ENCODE results near the gene SPDL1.

The SPDL1 gene

GRCh38 chr5:169576181-169576598, 7.4 kb upstream of the SPDL1 start:
- no peaks in the 10 kb centered on the region for H3K27me3 ChIP-seq (ENCODE audit: control insufficient read depth, insufficient read depth, low read length)
- no peak overlapping the region for H3K9ac ChIP-seq (ENCODE audit: low read depth, low read length)
- no peaks in the 10 kb centered on the region for H3K36me3 ChIP-seq (ENCODE audit: control insufficient read depth, insufficient read depth, low read length)
- H3K4me3 ChIP-seq (ENCODE audit: low read depth, low read length) = no peak overlapping the region
- H3K9me3 ChIP-seq (ENCODE audit: control insufficient read depth, insufficient read depth, low read length) = no peaks in the 10 kb centered on the region
- no peaks in the 10 kb centered on the region for H3K4me1 ChIP-seq (ENCODE audit: control insufficient read depth, insufficient read depth, low read length)

- no peaks in the 10 kb centered on the region for H3K9me3 ChIP-seq (ENCODE audit: control insufficient read depth, insufficient read depth, low read length)
- H3K9ac ChIP-seq (ENCODE audit: low read depth, low read length) = no peak overlapping the region
- H3K4me3 ChIP-seq (ENCODE audit: low read depth, low read length) = no peak overlapping the region
- H3K27me3 ChIP-seq (ENCODE audit: control insufficient read depth, insufficient read depth, low read length) = no peaks in the 10 kb centered on the region
- H3K36me3 ChIP-seq (ENCODE audit: control insufficient read depth, insufficient read depth, low read length) = no peaks in the 10 kb centered on the region
- H3K4me1 ChIP-seq (ENCODE audit: control insufficient read depth, insufficient read depth, low read length) = no peaks in the 10 kb centered on the region
These were observed 5.6 kb upstream of the SPDL1 start for GRCh38 chr5:169577951-169578350.

GRCh38 chr5:169580964-169581363, 2.6 kb upstream of the SPDL1 start:
- no peak overlapping the region for H3K9ac ChIP-seq (ENCODE audit: low read depth, low read length)
- no peaks in the 10 kb centered on the region for H3K9me3 ChIP-seq (ENCODE audit: control insufficient read depth, insufficient read depth, low read length)
- no peaks in the 10 kb centered on the region for H3K27me3 ChIP-seq (ENCODE audit: control insufficient read depth, insufficient read depth, low read length)
- H3K4me3 ChIP-seq (ENCODE audit: low read depth, low read length) = no peak overlapping the region
- no peaks in the 10 kb centered on the region for H3K4me1 ChIP-seq (ENCODE audit: control insufficient read depth, insufficient read depth, low read length)
- H3K36me3 ChIP-seq (ENCODE audit: control insufficient read depth, insufficient read depth, low read length) = no peaks in the 10 kb centered on the region

- Histone ChIP-seq H3K4me1 (ENCODE audit: control insufficient read depth, insufficient read depth, low read length) (no peaks in the 10 kb centered on the region), H3K4me3 (ENCODE audit: low read depth, low read length) (no peak overlapping the region)
These were observed 1.9 kb upstream of the SPDL1 start for GRCh38 chr5:169581580-169582227.

DNA sequence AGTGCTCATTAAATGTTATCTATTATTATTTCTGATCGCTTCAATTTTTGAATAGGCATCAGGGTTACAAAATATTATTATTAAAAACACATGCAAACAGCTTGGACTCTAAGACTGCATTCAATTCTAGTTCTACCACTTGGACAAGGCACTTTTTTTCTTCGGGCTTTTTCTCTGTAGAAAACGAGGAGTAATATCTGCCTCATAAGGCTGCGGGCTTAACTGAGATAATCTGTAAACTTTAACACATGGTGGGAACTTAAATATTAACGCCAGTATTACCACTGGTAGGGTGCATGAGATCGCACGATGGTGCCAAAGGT, 511 bp upstream of the SPDL1 start:
- Histone ChIP-seq H3K9ac (ENCODE audit: low read depth, low read length) (peak overlapping the region; percentile 41), H3K9me3 (ENCODE audit: control insufficient read depth, insufficient read depth, low read length) (no peaks in the 10 kb centered on the region), H3K27me3 (ENCODE audit: control insufficient read depth, insufficient read depth, low read length) (no peaks in the 10 kb centered on the region), H3K4me3 (ENCODE audit: low read depth, low read length) (peak overlapping the region; percentile 90), H3K4me1 (ENCODE audit: control insufficient read depth, insufficient read depth, low read length) (no peaks in the 10 kb centered on the region), H3K36me3 (ENCODE audit: control insufficient read depth, insufficient read depth, low read length) (no peaks in the 10 kb centered on the region)

More at GRCh38 chr5:169581580-169582227, 1.9 kb upstream of the SPDL1 start:
- H3K27me3 ChIP-seq (ENCODE audit: control insufficient read depth, insufficient read depth, low read length) = no peaks in the 10 kb centered on the region
- no peaks in the 10 kb centered on the region for H3K9me3 ChIP-seq (ENCODE audit: control insufficient read depth, insufficient read depth, low read length)
- H3K36me3 ChIP-seq (ENCODE audit: control insufficient read depth, insufficient read depth, low read length) = no peaks in the 10 kb centered on the region
- no peak overlapping the region for H3K9ac ChIP-seq (ENCODE audit: low read depth, low read length)

DNA sequence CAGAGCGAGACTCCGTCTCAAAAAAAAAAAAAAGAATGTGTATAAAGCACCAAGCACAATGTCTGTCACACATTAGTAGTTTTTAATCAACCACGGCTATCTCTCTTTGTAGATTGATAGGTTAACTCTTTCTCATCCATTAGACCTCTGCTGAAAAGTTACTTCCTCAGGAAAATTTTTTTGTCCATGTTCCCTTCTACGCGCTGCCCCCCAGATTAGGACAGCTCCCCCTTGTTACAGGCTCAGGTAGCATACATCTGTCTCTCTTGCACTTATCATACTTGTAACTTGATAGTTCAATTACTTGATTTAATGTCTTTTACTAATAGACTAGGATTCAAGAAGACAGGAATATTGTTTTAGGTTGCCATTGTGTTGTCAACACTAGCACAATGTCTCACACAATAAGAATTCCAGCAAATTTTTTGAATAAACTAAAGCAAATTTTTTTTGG, 1.5 kb downstream of the SPDL1 start:
- H3K36me3 ChIP-seq (ENCODE audit: control insufficient read depth, insufficient read depth, low read length) = peaks cover 9% of the 10 kb centered on the region
- H3K9me3 ChIP-seq (ENCODE audit: control insufficient read depth, insufficient read depth, low read length) = no peaks in the 10 kb centered on the region
- H3K27me3 ChIP-seq (ENCODE audit: control insufficient read depth, insufficient read depth, low read length) = no peaks in the 10 kb centered on the region
- no peak overlapping the region for H3K9ac ChIP-seq (ENCODE audit: low read depth, low read length)
- no peaks in the 10 kb centered on the region for H3K4me1 ChIP-seq (ENCODE audit: control insufficient read depth, insufficient read depth, low read length)
- H3K4me3 ChIP-seq (ENCODE audit: low read depth, low read length) = peak overlapping the region; percentile 90

DNA sequence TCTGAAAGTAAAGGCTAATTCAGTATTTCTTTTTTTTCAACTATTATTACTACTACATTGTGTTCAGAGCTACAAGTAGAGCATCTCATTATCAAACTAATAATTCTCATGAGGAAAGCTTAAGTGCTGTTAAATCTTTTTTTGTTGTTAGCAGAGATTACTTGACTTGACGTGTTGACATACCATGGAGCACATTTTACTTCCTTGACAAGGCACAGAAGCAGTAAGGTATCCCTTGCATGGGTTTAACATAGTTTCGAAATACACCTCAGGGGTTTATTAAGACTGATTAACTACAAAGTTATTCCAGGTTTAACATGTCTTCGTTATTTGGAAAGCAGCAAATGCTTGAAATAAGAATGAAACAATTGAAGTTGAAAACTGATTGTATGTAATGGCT, 7.0 kb downstream of the SPDL1 start:
- H3K9ac ChIP-seq (ENCODE audit: low read depth, low read length) = no peak overlapping the region
- no peak overlapping the region for H3K4me3 ChIP-seq (ENCODE audit: low read depth, low read length)
- H3K4me1 ChIP-seq (ENCODE audit: control insufficient read depth, insufficient read depth, low read length) = no peaks in the 10 kb centered on the region
- H3K9me3 ChIP-seq (ENCODE audit: control insufficient read depth, insufficient read depth, low read length) = no peaks in the 10 kb centered on the region
- no peaks in the 10 kb centered on the region for H3K27me3 ChIP-seq (ENCODE audit: control insufficient read depth, insufficient read depth, low read length)
- peaks cover 41% of the 10 kb centered on the region for H3K36me3 ChIP-seq (ENCODE audit: control insufficient read depth, insufficient read depth, low read length)

GRCh38 chr5:169591636-169592035, 8.1 kb downstream of the SPDL1 start:
- Histone ChIP-seq H3K9me3 (ENCODE audit: control insufficient read depth, insufficient read depth, low read length) (no peaks in the 10 kb centered on the region), H3K9ac (ENCODE audit: low read depth, low read length) (no peak overlapping the region), H3K4me1 (ENCODE audit: control insufficient read depth, insufficient read depth, low read length) (no peaks in the 10 kb centered on the region), H3K4me3 (ENCODE audit: low read depth, low read length) (no peak overlapping the region), H3K36me3 (ENCODE audit: control insufficient read depth, insufficient read depth, low read length) (peaks cover 41% of the 10 kb centered on the region), H3K27me3 (ENCODE audit: control insufficient read depth, insufficient read depth, low read length) (no peaks in the 10 kb centered on the region)

GRCh38 chr5:169592937-169593650, 9.5 kb downstream of the SPDL1 start:
- Histone ChIP-seq H3K36me3 (ENCODE audit: control insufficient read depth, insufficient read depth, low read length) (peaks cover 41% of the 10 kb centered on the region), H3K27me3 (ENCODE audit: control insufficient read depth, insufficient read depth, low read length) (no peaks in the 10 kb centered on the region), H3K4me3 (ENCODE audit: low read depth, low read length) (no peak overlapping the region), H3K9me3 (ENCODE audit: control insufficient read depth, insufficient read depth, low read length) (no peaks in the 10 kb centered on the region), H3K4me1 (ENCODE audit: control insufficient read depth, insufficient read depth, low read length) (no peaks in the 10 kb centered on the region), H3K9ac (ENCODE audit: low read depth, low read length) (no peak overlapping the region)

GRCh38 chr5:169595172-169595820, 11.7 kb downstream of the SPDL1 start:
- Histone ChIP-seq H3K36me3 (ENCODE audit: control insufficient read depth, insufficient read depth, low read length) (peaks cover 32% of the 10 kb centered on the region), H3K4me1 (ENCODE audit: control insufficient read depth, insufficient read depth, low read length) (no peaks in the 10 kb centered on the region), H3K27me3 (ENCODE audit: control insufficient read depth, insufficient read depth, low read length) (no peaks in the 10 kb centered on the region), H3K9me3 (ENCODE audit: control insufficient read depth, insufficient read depth, low read length) (no peaks in the 10 kb centered on the region), H3K4me3 (ENCODE audit: low read depth, low read length) (no peak overlapping the region), H3K9ac (ENCODE audit: low read depth, low read length) (no peak overlapping the region)

DNA sequence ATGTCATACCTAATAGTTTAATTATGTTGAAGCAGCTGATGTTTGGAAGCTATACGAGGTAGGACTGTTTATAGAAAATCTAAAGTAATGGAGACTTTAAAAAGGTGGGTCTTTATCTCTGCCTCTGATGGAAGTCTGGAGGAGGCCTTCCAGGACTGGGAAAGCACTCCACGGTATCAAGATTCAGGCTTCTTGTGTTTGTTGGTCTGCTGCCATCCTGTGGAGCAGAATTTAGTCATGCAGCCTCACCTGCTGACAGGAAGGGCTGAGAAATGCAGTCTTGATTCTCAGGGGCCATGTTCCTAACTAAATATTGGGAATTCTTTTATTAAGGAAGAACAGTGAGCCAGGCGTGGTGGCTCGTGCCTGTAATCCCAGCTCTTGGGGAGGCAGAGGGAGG, 15.9 kb downstream of the SPDL1 start:
- Histone ChIP-seq H3K9me3 (ENCODE audit: control insufficient read depth, insufficient read depth, low read length) (no peaks in the 10 kb centered on the region), H3K4me1 (ENCODE audit: control insufficient read depth, insufficient read depth, low read length) (no peaks in the 10 kb centered on the region), H3K27me3 (ENCODE audit: control insufficient read depth, insufficient read depth, low read length) (no peaks in the 10 kb centered on the region), H3K36me3 (ENCODE audit: control insufficient read depth, insufficient read depth, low read length) (peaks cover 11% of the 10 kb centered on the region), H3K4me3 (ENCODE audit: low read depth, low read length) (no peak overlapping the region), H3K9ac (ENCODE audit: low read depth, low read length) (no peak overlapping the region)

GRCh38 chr5:169602535-169602934, 19.0 kb downstream of the SPDL1 start:
- no peaks in the 10 kb centered on the region for H3K27me3 ChIP-seq (ENCODE audit: control insufficient read depth, insufficient read depth, low read length)
- H3K36me3 ChIP-seq (ENCODE audit: control insufficient read depth, insufficient read depth, low read length) = peaks cover 4% of the 10 kb centered on the region
- no peaks in the 10 kb centered on the region for H3K4me1 ChIP-seq (ENCODE audit: control insufficient read depth, insufficient read depth, low read length)
- H3K9me3 ChIP-seq (ENCODE audit: control insufficient read depth, insufficient read depth, low read length) = no peaks in the 10 kb centered on the region
- H3K4me3 ChIP-seq (ENCODE audit: low read depth, low read length) = no peak overlapping the region
- no peak overlapping the region for H3K9ac ChIP-seq (ENCODE audit: low read depth, low read length)

All from iPS-15b (cell line).